Measurements from ENCODE around the gene C16orf90. TPM values are rescaled to one million over a fixed set of nuclear protein-coding genes. Genes with fewer than 3 reads are reported as not detected.

Gene C16orf90
- total RNA-seq, 1 donor from 2014 or later = not detected

DNA sequence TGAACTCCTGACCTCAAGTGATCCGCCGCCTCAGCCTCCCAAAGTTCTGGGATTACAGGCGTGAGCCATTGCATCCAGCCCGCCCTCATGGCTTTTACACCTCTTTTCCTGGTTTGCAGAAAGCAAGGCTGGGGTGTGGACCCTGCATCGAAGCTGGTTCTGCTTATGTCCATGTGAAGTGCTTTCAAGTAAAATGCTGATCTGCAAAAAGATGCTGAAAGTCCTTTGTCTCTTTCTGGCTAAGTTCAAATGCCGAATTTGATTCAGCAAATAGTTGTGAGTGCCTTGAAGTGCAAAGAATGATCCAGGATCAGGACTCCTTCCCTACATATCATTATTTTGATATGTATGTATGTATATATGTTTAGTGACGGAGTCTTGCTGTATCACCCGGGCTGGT is 34.7 kb downstream of the C16orf90 start:
- Mint-ChIP-seq H3K27ac (ENCODE audit: unreplicated experiment) (no peak overlapping the region), H3K36me3 (ENCODE audit: unreplicated experiment) (no peaks in the 10 kb centered on the region), H3K4me3 (ENCODE audit: unreplicated experiment) (peak overlapping the region; percentile 90), H3K4me1 (ENCODE audit: low read depth, unreplicated experiment) (peaks cover 30% of the 10 kb centered on the region), H3K9me3 (ENCODE audit: unreplicated experiment) (peaks cover 12% of the 10 kb centered on the region), H3K27me3 (ENCODE audit: unreplicated experiment) (peaks cover 11% of the 10 kb centered on the region)
- TF ChIP-seq, protein P1, sequence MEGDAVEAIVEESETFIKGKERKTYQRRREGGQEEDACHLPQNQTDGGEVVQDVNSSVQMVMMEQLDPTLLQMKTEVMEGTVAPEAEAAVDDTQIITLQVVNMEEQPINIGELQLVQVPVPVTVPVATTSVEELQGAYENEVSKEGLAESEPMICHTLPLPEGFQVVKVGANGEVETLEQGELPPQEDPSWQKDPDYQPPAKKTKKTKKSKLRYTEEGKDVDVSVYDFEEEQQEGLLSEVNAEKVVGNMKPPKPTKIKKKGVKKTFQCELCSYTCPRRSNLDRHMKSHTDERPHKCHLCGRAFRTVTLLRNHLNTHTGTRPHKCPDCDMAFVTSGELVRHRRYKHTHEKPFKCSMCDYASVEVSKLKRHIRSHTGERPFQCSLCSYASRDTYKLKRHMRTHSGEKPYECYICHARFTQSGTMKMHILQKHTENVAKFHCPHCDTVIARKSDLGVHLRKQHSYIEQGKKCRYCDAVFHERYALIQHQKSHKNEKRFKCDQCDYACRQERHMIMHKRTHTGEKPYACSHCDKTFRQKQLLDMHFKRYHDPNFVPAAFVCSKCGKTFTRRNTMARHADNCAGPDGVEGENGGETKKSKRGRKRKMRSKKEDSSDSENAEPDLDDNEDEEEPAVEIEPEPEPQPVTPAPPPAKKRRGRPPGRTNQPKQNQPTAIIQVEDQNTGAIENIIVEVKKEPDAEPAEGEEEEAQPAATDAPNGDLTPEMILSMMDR (IDR thresholded peaks at IDR 0.05; ENCODE audit: partially characterized antibody, unreplicated experiment) = no peak
- no peak for DNase-seq

DNA sequence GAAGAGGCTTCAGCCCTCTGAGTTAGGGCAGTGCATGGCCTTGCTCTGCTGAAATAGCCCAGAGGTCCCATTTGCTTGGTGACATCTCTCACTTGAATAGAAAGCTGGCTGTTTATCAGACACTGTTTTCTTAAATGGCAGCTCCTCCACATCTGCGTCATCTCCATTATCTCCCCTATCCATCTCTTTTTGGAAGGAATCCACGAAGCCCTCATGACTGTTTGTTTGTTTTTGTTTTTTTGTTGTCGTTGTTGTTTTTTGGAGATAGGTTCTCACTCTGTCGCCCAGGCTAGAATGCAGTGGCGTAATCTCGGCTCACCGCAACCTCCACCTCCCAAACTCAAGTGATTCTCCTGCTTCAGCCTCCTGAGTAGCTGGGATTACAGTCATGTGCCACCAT is 35.2 kb downstream of the C16orf90 start:
- peaks cover 30% of the 10 kb centered on the region for H3K4me1 Mint-ChIP-seq (ENCODE audit: low read depth, unreplicated experiment)
- peak overlapping the region; percentile 90 for H3K4me3 Mint-ChIP-seq (ENCODE audit: unreplicated experiment)
- H3K9me3 Mint-ChIP-seq (ENCODE audit: unreplicated experiment) = peaks cover 12% of the 10 kb centered on the region
- H3K27me3 Mint-ChIP-seq (ENCODE audit: unreplicated experiment) = peaks cover 11% of the 10 kb centered on the region
- DNase-seq = no peak
- no peak overlapping the region for H3K27ac Mint-ChIP-seq (ENCODE audit: unreplicated experiment)
- no peaks in the 10 kb centered on the region for H3K36me3 Mint-ChIP-seq (ENCODE audit: unreplicated experiment)
- TF ChIP-seq, protein P1 (IDR thresholded peaks at IDR 0.05; ENCODE audit: partially characterized antibody, unreplicated experiment) = no peak

DNA sequence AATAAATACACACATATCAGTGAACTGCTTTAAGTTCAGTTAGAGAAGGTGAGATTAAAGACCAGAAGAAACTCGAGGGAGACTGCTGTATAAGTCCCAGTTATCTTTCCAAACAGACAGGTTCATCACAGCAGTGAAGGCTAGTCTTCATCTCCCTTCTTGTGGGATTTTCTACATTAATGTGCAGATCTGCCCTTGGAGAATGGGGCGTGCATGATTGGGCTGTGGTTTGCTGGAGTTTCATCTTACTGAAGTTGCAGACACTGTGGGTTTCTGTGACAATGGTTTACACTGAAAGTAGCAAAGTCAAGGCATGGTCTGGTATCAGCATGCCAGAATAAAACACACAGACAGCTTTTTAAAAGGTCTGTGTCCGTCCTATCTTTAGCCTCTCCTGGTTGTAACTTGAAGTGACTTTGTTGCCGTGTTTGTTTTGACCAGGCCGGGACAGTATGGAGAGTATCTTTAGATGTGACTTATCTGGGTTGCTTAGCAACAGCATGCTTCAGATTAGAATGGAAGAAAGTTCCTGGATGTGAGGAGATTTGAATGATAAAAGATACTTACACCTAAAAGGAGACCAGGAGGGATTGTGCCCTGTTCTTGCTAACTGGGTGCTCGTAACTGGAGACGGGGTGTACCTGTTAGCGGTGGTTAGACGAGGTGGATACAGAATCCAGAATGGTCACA is 35.7 kb downstream of the C16orf90 start:
- TF ChIP-seq, protein P1 (IDR thresholded peaks at IDR 0.05; ENCODE audit: partially characterized antibody, unreplicated experiment) = no peak
- Mint-ChIP-seq H3K27ac (ENCODE audit: unreplicated experiment) (peak overlapping the region; percentile 35), H3K9me3 (ENCODE audit: unreplicated experiment) (peaks cover 12% of the 10 kb centered on the region), H3K36me3 (ENCODE audit: unreplicated experiment) (no peaks in the 10 kb centered on the region), H3K4me1 (ENCODE audit: low read depth, unreplicated experiment) (peaks cover 28% of the 10 kb centered on the region), H3K4me3 (ENCODE audit: unreplicated experiment) (peak overlapping the region; percentile 90), H3K27me3 (ENCODE audit: unreplicated experiment) (peaks cover 11% of the 10 kb centered on the region)
- DNase-seq = no peak

DNA sequence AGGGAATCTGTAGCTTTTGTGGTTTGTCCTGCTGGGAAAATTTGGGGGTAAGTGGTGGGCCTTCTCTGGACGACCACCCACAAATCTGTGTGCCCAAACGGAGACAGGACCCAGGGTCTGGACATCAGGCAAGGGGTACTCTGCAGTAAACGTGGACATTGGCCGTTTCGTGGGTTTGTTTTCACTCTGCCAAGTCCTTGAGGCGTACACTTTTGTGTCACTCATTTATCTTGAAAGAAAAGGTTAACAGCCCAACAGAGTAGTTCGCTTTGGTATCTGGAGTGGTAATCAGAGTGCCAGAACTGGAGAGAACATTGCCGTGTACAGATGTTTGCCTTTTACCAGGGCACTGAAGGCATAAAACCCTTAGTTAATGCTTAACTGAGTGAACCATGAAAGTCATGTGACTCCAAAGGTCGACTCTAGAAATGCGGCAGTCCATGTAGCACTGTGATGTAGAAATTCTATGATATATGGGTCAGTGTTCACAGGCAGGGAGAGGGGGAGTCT is 36.4 kb downstream of the C16orf90 start:
- DNase-seq = no peak
- Mint-ChIP-seq H3K27me3 (ENCODE audit: unreplicated experiment) (peaks cover 11% of the 10 kb centered on the region), H3K9me3 (ENCODE audit: unreplicated experiment) (peaks cover 12% of the 10 kb centered on the region), H3K4me1 (ENCODE audit: low read depth, unreplicated experiment) (peaks cover 22% of the 10 kb centered on the region), H3K27ac (ENCODE audit: unreplicated experiment) (peak overlapping the region; percentile 83), H3K4me3 (ENCODE audit: unreplicated experiment) (peak overlapping the region; percentile 90), H3K36me3 (ENCODE audit: unreplicated experiment) (no peaks in the 10 kb centered on the region)
- TF ChIP-seq, protein P1 (IDR thresholded peaks at IDR 0.05; ENCODE audit: partially characterized antibody, unreplicated experiment) = no peak

DNA sequence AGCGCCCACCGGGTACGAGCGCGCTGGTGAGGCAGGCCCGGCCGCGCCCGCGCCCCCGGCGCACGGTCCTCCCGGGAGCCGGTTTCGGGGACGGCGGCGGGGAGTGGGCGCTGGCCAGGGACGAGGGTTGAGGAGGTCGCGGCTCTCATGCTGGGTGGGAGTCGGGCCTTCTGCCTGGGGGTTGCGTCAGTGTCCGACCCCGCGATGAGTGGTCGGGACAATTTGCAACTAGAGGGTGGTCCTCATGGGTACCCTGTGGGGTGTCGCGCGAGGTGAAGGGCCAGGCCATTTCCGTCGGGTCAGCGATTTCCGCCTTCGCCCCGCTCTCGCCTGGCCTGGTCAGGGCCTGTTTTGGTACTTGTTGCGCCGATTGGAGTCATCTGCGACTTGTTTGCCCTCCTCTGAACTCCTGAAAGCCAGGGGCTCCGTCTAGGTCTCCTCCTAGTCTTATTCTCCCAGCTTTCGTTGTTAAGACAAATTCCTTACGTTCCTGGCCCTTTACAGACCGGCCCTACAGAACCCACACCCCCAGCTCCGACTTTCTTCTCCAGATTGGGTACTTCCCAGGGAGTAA is 36.9 kb downstream of the C16orf90 start:
- Mint-ChIP-seq H3K4me3 (ENCODE audit: unreplicated experiment) (peak overlapping the region; percentile 90), H3K36me3 (ENCODE audit: unreplicated experiment) (no peaks in the 10 kb centered on the region), H3K27me3 (ENCODE audit: unreplicated experiment) (peaks cover 11% of the 10 kb centered on the region), H3K9me3 (ENCODE audit: unreplicated experiment) (peaks cover 12% of the 10 kb centered on the region), H3K4me1 (ENCODE audit: low read depth, unreplicated experiment) (peaks cover 22% of the 10 kb centered on the region), H3K27ac (ENCODE audit: unreplicated experiment) (peak overlapping the region; percentile 83)
- DNase-seq = peak; percentile 43
- TF ChIP-seq, protein P1 (IDR thresholded peaks at IDR 0.05; ENCODE audit: partially characterized antibody, unreplicated experiment) = peak; percentile 13

Data from glutamatergic neuron (in vitro differentiated cells).